GM03348 (cell line): ENCODE results near the gene UBAC2.
"Not testable (repeated sequence)": the region's sequence is repeated elsewhere in the genome, so short reads cannot be mapped to it uniquely, and the experiment has no call there.

ENCODE experiments used
- DNase-seq: peaks from one replicate; pipeline ENCODE4 v3.0.0; 2012; ENCODE audit warnings: low spot score

UBAC2 gene

DNA sequence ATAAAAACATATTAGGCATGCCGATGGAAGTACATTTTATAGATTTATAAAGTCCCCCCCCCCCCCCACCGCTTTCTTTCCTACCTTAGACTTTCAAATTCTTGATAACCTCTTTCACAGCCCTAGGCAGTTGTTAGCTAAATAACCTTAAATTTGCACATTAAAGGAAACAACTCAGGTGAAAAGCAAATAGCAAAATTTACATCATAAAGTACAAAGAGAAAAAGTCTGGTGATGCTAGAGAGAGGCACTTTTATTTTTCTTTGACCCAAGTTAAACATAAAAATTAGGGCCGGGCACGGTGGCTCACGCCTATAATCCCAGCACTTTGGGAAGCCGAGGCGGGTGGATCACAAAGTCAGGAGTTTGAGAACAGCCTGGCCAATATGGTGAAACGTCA, 15.0 kb upstream of the UBAC2 start:
- no peak for DNase-seq

DNA sequence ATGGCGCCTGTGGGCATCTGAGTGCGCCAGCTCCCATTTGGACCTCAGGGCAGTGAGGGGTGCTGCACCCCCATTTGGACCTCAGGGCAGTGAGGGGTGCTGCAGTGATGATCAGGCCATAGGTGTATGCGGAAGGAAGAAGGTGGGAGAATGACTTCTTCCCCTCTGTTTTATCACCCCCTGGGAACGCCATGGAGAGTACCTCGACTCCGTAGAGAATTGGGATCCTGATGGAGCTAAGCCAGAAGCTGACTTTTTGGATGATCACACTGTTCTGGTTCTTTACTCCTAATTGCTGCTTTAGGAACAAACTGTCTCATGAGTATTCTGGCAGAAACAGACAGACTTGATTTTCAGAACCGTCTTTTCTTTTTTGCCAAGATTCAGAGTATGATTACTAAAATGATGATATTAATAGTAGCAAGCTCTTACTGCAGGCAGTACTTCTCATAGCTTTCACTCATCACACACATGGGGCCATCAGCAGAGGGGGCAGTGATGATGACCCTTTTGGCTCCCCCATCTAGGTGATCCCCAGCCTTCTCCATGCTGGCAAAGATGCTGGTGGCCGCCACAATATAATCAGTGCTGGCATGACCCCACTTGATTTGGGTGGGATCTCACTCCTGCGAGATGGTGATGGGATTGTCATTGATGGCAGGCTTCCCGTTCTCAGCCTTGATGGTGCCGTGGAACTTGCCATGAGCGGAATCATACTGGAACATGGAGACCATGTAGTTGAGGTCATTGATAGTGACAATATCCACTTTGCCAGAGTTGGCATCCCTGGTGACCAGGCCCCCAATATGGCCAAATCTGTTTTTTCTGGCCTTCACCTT, 10.3 kb upstream of the UBAC2 start:
- no peak for DNase-seq

DNA sequence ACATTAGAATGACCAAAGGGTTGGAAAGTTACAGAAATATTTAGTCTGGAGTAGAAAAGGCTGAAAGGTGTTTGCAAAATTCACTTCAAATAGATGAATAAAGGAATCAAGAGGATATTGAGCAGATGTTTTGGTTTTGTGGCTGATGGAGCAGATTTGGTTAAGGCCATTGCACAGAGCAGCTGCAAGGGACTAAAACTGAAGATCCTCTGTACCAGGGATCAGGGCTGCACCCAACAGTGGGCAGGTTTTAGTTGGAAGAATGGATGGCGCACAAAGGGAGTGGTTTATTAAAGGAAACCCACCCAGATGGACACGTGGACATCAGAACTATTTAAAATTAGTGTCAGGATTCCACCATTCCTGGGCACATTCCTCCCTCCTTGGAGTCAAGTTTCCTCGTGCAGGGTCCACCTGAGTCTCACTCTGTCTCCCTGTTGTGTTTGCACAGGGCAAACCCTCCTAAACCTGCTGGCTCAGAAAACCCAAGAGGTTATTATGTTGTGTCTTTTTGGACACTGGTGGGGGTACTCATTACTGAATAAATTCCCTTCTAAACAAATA, 9.2 kb upstream of the UBAC2 start:
- DNase-seq = no peak

DNA sequence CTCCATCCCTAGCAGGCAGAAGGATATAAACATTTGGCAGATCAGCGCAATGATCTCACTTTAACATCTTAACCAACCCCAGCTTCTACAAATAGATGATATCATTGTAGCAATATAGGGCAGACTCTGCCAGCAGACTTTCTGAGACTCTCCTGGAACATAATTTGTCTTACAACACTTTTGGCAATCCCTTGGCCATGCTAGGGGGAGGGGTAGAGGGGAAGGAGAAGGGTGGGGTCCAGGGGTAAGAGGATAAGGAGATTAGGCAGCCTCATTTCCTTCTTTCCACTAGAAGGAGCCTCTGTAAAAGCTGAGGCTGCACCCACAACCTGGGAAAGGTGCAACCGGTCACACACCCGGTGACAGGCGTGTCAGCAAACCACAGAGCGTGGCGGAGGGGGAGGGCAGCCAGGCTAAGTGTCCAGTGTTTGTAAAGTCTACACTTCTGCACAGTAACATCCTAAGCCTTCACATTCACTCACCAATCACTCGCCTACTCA, 8.7 kb upstream of the UBAC2 start:
- peak; percentile 31 for DNase-seq

DNA sequence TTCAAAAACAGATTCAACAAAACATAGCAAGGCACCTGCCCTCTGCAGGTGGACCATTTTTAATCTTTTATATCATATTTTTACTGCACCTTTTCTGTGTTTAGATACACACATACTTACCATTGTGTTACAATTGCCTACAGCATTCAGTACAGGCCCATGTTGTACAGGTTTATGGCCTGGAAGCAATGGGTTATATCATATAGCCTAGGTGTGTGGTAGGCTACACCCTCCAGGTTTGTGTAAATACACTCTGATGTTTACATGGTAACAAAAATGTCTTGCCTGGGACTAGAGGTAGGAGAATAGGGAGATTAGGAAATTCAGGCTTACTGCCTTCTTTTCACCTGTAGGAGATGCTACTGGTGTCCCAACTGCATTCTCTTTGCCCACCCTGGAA, 8.2 kb upstream of the UBAC2 start:
- no peak for DNase-seq

DNA sequence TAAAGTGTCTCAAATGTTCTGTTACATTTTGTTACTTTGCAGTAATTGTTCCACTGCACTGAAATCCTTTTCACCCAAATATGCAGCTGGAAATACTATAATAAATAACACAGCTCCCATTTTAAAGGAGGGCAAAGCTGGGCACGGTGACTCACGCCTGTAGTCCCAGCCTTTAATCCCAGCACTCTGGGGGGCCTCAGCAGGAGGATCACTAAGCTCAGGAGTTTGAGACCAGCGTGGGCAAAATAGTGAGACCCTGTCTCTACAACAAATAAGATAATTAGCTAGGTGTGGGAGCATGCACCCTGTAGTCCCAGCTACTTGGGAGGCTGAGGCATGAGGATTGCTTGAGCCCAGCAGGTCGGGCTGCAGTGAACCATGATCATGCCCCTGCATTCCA, 7.5 kb upstream of the UBAC2 start:
- no peak for DNase-seq

DNA sequence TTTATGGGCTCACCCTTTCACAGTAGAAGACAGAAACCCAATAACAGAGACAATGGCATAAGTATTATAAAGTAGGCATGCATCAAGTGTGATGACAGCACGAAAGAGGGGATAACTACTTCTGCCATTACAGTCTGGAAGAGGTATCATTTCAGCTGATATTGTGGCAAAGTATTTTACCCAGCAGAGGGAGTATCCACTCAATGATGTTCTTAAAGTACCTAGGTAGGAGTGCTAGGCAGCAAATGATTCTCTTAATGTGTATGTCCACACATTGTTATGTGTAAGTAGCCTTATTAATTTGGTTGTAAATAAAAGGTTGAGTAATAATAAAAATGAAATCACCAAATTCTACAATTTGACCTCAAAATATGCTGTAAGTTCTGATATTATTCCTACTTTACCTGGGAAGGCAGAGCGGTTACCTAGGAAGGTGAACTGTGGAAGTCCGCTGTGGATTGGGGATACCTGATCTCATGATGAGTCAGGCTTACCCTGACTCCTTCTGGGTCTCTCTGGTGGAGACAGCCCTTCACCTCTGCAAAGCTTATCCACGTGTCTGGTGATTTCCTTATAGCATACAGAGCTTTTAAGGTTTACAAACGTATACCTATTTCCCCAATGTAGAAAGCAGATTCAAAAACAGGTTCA, 4.1 kb upstream of the UBAC2 start:
- DNase-seq = no peak

DNA sequence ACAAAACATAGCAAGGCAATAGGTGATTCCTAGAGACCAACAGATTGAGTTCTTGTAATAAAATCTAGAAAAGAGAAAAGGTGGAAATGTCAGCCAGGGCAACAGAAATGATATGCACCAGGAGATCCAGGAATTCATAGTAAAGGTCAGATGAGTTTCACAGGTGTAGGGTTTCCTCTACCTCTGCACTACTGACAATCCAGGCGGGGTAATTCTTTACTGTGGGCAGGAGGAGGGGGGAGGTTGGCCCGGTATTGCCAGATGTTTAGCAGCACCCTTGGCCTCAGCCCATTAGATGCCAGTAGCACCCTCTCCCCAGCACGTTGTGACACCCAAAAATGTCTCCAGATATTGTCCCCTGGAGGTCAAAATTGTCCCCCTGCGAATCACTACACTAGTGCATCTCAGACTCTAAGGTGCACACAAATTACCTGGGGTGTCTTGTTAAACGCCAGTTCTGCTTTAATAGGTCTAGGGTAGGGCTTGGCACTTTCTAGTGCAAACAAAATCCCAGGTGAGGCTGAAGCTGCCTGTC, 3.5 kb upstream of the UBAC2 start:
- DNase-seq = no peak

DNA sequence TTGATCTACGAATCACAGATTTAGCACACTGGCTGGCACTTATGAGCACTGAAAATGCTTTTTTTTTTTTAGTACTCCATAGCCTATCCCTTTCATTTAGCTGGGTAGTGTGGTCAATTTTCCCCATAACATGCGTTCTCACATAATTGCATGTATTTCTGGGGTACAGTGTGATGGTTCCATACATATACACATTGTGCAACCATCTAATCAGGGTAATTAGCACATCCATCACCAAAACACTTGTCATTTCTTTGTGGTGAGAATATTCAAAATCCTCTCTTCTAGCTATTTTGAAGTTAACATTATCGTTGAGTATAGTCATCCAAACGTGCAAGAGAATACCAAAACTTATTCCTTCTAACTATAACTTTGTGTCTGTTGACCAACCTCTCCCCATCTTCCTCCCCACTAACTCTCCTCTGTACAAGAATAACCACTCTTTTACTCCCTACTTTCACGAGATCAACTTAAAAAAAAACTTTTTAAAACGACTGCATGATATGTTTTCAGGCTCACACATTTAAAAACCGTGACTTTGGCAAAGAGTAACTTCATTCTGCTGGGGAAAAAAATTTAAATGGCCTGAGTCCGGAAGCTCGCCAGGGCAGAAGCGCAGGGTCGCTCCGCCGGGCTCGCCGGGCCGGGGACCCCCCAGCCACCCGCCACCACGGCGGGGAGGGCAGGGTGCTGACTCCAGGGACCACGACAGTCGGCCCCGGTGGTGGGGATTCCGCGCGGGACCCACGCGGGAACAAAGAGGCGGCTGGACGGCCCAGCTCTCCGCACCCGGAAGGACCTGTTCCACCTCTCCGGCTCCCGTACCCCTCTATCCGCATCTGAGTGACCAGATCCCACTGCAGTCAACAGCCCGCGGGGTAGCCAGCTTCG, 868 bp upstream of the UBAC2 start:
- no peak for DNase-seq

DNA sequence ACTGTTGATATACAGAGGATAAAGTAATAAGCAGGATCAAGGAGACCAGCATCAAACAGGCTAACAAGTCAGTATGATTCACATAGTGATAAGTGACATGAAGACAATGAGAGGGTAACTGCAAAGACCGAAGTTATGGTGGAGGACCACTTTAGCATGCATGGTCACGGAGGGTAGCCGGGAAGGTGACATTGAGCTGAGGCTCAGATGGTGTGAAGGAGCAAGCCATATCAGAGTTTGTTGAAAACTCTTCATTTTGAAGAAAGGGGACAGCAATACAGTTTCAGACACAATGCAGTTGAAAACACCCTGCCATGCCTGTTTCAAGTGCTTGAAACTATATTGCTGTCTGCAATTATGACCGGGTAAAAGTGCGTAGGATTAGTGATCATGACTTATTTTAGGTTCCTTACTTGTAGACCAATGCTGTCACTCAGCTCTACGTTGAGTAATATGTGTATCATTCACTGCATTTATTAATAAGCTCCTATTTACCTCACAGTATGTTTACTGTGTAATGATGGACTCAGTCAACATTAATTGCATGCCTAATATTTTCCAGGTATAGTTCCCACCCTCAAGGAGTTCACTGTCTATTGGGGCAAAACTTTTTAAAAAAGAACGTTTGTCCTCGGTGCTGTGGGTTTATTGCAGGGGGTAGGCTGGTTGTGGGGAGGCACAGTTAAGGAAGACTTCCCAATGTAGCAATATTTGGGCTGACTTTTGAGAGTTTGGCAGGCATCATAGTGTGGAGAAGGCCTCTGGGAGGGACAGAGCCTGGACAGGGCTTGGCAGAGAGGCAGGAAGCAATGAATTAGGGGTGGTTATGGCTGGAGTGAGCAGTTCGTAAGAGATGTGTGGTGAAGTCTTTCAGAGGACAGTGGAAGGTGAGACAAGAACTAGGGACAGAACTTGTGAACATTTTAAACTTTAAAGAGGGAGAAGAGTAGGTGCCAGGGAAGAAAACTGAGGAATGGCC, 3.2 kb downstream of the UBAC2 start:
- no peak for DNase-seq

DNA sequence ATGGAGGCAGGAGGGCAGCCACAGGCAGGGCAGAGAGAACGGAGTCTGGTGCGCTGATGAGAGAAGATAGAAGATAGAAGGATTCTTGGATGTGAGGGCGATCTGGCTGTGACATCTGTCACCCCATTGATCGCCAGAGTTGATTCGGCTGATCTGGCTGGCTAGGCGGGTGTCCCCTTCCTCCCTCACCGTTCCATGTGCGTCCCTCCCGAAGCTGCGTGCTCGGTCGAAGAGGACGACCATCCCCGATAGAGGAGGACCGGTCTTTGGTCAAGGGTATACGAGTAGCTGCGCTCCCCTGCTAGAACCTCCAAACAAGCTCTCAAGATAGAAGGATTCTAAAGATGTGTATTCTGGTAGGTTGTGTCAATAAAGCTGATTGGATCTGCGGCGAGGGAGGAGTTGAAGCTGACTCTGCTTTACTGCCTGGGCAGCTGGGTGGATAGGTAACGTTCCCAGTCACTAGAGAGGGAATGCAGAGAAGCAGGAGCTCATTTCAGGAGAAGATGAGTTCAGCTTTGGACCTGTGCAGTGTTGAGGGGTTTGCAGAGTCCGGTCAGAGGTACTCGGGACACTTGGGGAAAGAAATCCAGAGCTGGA, 5.1 kb downstream of the UBAC2 start:
- DNase-seq = no peak

DNA sequence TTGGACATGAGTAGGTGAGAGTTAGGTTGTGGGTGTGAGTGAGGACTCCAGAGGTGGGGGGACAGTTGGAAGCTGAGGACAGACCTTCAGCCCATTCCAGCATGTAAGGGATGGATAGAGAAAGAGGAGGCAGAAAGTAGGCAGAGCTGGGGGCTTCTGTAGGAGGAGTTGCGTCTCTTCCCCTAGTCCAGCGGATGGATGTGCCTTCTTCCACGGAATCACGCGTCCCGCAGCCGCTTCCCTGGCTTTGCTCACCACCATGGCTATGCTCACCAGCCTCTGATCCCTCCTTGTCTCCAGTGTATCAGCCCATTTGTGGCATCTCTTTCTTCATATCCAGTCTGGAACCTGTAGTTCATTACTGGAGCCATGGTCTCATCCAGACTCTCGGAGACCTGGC, 5.6 kb downstream of the UBAC2 start:
- no peak for DNase-seq

DNA sequence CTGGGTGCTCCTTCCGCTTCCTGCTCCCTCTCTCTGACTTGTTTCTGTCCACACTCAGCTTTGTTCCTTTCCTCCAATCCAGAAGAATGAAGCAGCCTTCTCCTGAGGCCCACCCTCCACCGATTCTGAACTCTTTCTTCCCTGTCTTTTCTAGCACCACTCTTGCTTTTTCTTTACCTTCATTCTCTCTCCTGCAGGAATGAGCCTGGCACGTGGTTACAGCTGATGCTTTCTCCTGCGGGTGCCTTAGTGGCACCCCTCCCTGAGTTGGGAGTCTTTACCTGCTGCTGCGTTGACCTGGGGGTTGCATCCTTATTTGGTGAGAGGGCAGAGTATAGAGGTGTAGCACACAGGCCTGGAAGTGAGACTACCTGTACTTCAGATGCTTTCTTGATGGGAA, 6.2 kb downstream of the UBAC2 start:
- no peak for DNase-seq

DNA sequence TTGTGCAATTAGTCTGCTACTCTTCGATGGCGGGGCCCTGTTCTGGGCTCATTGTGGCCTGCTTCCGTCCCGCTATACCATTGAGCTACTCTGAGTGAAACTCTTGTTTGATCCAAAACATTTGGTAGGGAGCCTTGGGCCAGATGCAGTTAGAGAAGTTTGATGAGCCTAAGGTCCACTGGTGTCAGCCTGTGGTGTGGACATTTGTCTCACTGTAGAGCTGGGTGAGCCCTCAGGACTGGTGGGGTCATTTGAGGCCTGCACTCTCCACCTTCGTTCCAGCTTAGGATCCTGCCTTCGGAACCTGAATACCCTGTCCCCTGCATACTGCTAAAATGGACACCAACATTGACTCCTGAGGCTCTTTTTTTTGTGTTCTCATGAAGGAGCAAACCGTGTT, 6.9 kb downstream of the UBAC2 start:
- no peak for DNase-seq

DNA sequence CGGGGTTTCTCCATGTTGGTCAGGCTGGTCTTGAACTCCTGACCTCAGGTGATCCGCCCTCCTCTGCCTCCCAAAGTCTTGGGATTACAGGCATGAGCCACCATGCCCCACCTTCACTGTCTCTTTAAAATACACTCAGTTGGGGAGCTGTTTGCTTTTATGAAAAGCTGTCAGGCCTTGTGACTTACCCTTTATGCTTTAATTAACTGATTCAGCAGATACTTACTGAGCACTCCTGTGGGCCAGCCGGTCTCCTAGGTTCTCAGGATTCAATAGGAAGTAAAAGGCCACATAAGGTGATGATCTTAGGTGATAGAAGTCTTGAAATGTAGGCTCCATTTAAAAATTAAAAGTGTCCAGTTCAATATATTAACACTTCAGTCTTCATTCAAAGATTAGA, 7.5 kb downstream of the UBAC2 start:
- DNase-seq = no peak

DNA sequence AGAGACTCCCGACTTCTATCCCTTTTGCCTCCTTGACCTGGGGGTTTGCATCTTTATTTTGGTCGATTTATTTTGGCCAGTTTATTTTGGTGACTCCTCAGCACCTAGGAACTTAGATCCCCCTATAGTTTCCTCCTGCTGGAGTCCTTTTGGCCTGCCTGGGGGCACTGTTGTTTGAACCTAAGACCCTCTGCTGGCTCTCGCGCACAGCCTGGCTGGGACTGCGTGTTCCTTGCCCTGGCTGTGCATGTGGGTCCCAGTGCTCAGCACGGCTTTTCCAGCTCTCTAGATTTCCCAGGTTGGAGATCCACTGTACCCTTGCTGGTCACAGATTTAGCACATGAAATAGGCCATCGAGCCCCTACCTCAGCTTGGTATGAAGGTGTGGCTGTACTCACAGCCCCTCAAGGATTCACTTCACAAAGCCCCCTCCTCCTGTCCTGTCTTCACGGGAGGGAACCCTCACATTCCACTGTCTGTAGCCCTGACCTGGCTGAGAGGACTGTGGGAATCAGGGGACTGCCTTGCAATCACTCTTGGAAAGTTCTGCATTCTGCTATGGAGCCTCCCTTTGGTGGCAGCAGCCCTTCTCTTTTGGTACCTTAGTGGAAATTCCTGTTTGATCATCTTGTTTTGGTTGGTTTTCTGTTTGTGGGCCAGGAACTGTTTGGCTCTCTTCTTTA, 8.3 kb downstream of the UBAC2 start:
- DNase-seq = no peak

DNA sequence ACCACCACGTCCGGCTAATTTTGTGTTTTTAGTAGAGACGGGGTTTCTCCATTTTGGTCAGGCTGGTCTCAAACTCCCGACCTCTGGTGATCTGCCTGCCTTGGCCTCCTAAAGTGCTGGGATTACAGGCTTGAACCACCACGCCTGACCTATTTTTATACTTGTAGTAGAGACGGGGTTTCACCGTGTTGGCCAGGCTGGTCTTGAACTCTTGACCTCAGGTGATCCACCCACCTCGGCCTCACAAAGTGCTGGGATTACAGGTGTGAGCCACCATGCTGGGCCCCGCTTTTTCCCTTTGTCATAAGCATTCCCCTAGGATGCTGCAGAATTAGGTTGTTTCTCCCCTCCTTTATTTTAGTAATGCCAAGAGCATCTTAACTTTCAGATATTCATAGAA, 10.0 kb downstream of the UBAC2 start:
- DNase-seq = not testable (repeated sequence)

DNA sequence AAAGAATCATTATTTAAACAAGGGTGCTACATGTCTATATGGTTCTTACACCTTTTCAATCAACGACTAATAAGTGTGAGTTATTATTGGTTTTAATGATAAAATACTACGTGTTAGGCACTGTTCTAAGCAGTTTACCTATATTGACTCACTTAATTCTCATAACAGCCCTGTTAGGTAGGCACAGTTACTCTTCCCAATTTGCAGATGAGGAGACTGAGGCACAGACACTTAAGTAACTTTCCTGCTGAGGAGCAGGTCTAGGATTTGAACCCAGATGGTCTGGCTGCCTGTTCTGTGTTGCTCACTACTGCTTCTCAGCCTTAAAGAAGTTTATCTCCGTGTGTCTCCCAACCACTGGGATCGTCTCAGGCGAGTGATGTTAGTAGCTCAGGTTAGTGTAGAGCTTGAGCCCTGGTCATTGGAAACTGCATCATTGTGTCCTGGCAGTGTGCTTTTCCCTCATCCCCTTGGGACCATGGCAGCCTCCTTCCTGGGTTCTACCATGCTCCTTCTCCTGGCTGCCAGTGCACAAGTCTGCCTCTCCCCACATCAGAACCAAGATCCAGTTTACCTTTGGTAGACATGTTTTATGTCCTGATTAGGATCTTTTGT, 10.9 kb downstream of the UBAC2 start:
- no peak for DNase-seq

DNA sequence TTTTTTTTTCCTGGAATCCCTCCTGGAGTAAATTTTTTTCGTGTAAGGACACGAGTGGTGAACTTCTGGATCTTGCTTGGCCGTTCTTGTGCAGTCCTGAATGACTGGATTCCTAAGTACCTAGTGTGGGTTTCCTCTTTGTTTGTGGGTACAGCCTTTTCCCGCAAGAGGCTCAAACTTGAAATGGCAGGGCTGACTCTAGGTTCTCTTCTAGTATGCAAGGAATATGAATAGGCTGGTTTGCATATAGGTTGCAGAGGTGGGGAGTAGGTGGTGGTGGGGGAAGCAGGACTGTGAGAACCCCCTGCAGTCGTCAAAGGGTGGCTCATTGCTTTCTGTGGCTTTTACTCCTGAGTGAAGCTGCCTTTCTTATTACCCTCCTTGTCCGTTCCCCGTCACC, 13.6 kb downstream of the UBAC2 start:
- no peak for DNase-seq
